CD4-positive, alpha-beta T cell treated with Interleukin-6 for 4 hours (primary cell): ENCODE results near the gene TCEA2.

Experiments used
- DNase-seq: peaks from one replicate; pipeline ENCODE4 v3.0.0-alpha.2; 2020; ENCODE audit warnings: mixed read lengths

TCEA2 gene

GRCh38 chr20:64049878-64050260, 13.1 kb upstream of the TCEA2 start:
- no peak for DNase-seq

GRCh38 chr20:64050261-64051032, 12.6 kb upstream of the TCEA2 start:
- no peak for DNase-seq

GRCh38 chr20:64051033-64051452, 12.0 kb upstream of the TCEA2 start:
- no peak for DNase-seq

GRCh38 chr20:64051561-64052325, 11.3 kb upstream of the TCEA2 start:
- no peak for DNase-seq

- DNase-seq, result no peak
Measured at GRCh38 chr20:64052326-64052722, 10.7 kb upstream of the TCEA2 start.

- DNase-seq, result no peak
Measured at GRCh38 chr20:64052987-64053840, 9.8 kb upstream of the TCEA2 start.

- DNase-seq, result no peak
Measured at GRCh38 chr20:64053841-64054661, 8.9 kb upstream of the TCEA2 start.

- no peak for DNase-seq
Measured at GRCh38 chr20:64055396-64055892, 7.6 kb upstream of the TCEA2 start.

GRCh38 chr20:64055893-64056638, 6.9 kb upstream of the TCEA2 start:
- no peak for DNase-seq

GRCh38 chr20:64056639-64056888, 6.4 kb upstream of the TCEA2 start:
- no peak for DNase-seq

GRCh38 chr20:64056889-64057627, 5.9 kb upstream of the TCEA2 start:
- DNase-seq, result peak; percentile 26

- peak; percentile 87 for DNase-seq
Measured at GRCh38 chr20:64057628-64058498, 5.1 kb upstream of the TCEA2 start.

- no peak for DNase-seq
Measured at GRCh38 chr20:64058536-64058935, 4.5 kb upstream of the TCEA2 start.

GRCh38 chr20:64062276-64062595, 762 bp upstream of the TCEA2 start:
- no peak for DNase-seq

- no peak for DNase-seq
Measured at GRCh38 chr20:64063389-64064144, 569 bp downstream of the TCEA2 start.

GRCh38 chr20:64064145-64064698, 1.2 kb downstream of the TCEA2 start:
- DNase-seq, result peak; percentile 1

- peak; percentile 30 for DNase-seq
Measured at GRCh38 chr20:64065062-64065973, 2.3 kb downstream of the TCEA2 start.

- peak; percentile 61 for DNase-seq
Measured at GRCh38 chr20:64065974-64066343, 3.0 kb downstream of the TCEA2 start.
